NCI-H524 (cell line): ENCODE data around the gene PFDN1.

Experiments used
- DNase-seq, 2 experiments: peaks; one replicate each; lab custom pipeline; 2025; lab: John Stamatoyannopoulos, UW

The PFDN1 gene

GRCh38 chr5:140238756-140239155, 64.1 kb downstream of the PFDN1 start:
- no peak for DNase-seq

DNA sequence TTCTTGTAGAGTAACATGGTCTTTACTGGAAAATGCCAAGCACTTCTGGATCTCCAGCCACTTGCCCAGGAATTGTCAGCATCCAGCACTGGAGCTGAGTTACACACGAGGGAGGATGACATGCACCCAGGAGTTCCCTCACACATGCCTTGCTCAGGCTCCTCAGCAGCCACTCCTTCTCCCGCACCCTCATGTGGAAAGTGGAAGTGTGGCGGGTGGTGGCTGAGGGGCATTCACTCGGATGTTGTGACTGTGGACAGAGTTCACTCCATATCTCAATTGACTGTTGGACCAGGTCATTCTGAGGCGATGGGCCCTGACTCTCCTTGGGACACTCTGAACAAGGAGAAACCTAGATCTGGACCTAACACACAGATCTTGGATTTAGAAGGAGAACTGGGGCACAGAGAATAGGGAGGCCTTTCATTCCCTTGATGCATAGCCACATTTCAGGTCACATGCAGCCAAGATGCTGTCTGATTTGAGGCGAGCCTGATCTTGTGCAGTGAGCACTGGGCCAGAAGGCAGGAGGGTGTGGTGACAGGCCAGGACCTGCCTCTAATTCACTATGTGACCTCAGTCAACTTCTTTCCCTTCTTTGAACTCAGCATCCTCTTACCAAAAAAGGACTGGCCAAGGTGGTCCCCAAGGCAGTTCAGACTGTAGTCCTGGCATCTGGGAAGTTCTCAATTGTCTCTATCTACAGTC, 65.9 kb downstream of the PFDN1 start:
- DNase-seq = no peak

- DNase-seq = no peak
Measured at GRCh38 chr5:140235791-140236551, 66.9 kb downstream of the PFDN1 start.

DNA sequence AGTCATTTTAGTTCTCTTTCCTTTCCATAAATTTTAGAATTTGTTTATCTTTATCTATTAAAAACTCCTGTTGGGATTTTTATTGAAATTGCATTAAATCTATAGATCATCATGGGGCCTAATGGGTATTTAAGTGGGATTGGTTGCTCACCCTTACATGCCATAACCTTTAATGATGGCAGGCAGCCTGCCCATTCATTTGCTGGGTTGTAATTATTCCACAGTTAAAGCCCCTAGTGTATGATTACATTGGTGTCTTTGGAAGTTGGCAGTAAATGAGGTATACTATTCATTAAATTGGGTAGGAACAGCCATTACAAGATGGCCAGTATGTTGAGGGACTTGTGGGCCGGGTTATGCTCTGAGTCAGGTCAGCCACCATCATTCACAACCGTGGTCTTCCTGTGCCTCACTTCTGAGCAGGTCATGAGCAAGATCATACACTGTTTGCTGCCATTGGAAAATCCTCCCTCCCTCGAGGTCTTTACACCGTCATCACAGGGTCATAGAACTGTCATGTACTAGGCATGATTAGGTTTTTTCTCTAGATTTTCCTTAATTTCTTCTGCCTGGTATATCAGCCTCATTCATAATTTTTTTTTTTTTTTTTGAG, 68.4 kb downstream of the PFDN1 start:
- DNase-seq = no peak

DNA sequence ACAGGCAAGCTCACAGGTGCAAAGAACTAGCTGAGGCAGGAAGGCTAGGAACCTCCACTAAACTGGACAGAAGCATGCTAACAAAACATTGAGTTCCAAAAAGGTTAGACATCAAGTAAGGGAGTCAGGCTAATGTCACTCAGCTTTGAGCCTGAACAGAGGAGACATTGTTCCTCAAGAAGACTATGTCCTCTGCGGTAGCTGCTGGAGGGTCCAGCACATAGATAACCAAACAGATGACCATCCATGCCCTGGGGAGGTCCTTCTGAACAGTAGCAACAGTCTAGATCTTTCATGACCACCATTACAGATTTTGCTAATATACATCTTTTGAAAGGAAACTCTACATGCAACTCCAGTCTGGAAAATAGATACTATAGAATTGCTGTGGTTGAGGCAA, 70.2 kb downstream of the PFDN1 start:
- DNase-seq = no peak

GRCh38 chr5:140230373-140230772, 72.5 kb downstream of the PFDN1 start:
- DNase-seq = no peak

DNA sequence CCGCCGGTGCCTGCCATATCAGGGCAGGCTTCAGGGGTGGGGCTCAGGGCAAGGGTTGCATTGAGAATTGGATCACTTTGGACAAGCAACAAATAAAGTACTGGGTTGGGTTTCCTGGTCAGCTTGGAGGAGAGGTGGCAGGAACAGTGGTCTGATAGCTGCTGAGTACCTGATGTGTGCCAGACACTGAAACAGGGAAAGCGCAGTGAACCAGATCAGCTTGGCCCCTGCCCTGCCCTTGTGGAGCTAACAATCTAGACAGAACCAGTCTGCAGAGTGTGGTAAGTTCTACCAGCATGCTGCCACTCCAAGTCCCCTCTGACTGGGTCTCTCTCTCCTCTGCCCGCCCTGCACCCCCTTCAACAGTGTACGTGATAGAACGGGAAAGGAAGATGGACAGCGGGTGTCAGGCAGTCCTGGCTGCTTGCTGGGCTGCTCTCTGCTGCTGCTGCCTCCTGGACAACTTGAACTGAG, 74.5 kb downstream of the PFDN1 start:
- no peak for DNase-seq

DNA sequence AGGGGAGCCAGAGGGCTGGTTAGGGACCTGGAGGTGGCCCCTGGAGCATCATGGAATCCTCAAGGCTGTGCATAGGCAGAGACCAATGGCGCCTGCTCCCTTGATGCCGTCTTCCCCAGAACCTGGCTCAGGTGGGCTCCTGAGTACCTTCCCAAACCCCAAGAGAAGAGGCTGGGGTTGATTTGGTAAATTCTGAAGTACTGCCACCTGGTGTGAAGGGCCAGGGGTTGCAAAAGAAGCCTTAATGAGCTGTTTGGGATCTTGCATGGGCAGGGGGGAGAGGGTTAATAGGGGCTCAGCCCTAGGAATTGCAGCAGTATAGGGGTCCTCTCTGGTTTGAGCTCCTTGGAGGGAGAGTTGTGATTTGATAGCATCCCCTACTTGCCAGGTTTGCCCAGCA, 75.9 kb downstream of the PFDN1 start:
- no peak for DNase-seq

DNA sequence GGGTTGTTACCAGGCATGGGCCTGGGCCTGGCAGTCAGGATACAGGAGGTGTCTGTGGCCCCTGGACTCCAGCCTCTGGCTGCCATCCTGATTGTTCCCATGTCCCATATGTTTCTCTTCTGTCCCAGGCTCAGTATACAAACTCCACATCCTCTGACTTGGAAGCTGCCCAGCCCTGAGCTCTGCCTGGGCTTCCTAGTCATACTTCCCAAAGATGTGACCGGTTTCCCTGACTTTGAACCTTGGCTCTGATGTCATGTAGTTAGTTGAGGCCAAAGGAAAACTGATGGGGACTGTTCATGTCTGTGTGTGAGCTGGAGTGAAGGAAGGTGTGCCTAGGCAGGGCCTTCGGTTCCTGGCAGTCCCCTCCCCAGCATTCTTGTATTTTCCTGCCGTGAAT, 77.5 kb downstream of the PFDN1 start:
- DNase-seq = no peak

DNA sequence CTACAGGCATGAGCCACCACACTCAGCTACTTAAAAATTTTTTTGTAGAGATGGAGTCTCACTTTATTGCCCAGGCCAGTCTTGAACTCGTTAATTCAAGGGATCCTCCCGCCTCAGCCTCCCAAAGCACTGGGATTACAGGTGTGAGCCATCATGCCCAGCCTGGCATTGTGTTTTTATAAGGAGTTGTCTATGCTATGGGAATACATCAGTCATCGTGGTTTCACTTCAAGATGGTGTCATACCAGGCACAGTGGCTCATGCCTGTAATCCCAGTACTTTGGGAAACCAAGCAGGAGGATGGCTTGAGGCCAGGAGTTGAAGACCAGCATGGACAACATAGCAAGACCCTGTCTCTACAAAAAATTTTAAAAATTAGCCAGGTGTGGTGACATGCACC, 78.2 kb downstream of the PFDN1 start:
- DNase-seq = no peak

DNA sequence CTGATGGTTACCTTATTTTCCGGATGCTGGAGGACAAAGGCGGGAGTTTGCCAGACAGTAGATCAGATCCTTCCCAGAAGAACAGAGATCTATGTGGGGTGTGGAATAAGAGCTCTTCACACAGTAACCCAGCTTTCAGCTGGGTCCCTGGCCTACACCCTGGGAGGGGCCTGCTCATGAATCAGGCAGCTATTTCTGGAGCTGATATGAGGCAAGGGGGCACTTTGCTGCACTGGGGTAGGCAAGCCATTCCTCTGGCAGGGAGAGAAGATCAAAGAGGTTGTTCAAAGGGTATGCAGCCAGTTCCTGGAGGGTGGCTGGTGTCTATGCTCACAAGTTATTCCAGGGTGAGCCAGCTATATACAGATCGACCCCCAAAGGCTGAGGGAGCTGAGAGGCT, 79.3 kb downstream of the PFDN1 start:
- DNase-seq = no peak

DNA sequence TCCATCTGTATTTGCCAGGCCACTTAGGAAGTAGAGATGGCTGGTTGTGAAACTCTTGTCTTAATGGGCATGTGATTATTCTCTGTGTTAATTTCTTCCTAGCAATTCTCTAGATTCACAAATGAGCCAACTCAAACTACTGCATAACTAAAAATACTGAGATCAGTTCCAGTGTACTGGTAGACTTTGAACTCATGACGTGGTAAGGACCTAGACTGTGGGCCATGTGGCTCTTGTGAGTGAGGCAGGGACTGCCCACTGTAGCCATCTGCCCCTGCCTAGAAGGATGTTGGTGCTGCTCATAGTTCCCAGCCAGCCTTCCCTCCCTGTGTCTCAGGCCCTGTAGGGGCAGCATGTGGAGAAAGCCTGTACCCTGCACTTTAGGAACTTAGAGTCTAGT, 80.5 kb downstream of the PFDN1 start:
- DNase-seq = no peak

GRCh38 chr5:140221697-140222223, 81.1 kb downstream of the PFDN1 start:
- DNase-seq = no peak

- DNase-seq = no peak
Measured at GRCh38 chr5:140220698-140221064, 82.2 kb downstream of the PFDN1 start.

GRCh38 chr5:140220032-140220697, 82.7 kb downstream of the PFDN1 start:
- no peak for DNase-seq

DNA sequence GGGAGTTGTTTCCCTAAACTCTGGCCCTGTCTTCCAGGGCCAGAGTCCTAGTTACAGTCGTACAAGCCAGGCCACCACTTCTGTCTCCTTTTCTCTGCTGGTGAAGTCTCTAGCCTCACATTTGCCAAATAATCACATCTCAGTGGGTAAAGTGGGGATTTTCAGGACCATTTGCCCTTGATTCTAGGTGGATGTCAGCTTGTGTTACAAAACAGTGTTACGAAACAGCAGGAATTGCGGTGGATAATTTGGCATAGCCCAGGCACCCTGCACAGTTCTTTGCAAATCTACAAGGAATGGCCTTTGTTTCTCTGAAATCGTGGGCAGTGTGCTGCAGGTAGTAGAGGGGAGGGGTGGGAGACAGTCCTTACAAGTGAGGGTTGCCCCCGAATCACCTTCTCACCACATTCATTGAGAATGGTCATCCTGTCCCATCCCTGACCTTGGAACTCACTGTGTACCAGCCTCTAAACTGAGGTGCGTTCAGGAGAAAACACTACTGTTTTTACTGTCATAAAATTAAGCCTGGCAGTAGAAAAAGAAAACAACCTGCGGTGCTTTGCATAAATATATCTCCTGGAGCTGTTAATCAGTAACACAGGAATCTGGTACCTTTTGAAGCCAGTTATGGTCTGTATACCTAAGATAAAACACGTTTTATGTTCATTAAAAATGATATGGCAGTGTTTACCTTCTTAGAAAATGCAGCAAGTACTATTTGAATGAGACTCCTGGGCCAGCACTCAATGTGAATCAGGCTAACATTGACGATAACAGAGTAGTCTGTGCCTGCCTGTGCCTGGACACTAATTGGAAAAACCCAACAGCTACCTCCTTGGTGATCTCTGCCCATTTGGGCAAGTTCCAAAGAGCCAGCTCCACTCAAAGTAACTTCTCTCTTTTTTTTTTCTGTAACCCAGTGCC, 83.6 kb downstream of the PFDN1 start:
- DNase-seq = no peak

DNA sequence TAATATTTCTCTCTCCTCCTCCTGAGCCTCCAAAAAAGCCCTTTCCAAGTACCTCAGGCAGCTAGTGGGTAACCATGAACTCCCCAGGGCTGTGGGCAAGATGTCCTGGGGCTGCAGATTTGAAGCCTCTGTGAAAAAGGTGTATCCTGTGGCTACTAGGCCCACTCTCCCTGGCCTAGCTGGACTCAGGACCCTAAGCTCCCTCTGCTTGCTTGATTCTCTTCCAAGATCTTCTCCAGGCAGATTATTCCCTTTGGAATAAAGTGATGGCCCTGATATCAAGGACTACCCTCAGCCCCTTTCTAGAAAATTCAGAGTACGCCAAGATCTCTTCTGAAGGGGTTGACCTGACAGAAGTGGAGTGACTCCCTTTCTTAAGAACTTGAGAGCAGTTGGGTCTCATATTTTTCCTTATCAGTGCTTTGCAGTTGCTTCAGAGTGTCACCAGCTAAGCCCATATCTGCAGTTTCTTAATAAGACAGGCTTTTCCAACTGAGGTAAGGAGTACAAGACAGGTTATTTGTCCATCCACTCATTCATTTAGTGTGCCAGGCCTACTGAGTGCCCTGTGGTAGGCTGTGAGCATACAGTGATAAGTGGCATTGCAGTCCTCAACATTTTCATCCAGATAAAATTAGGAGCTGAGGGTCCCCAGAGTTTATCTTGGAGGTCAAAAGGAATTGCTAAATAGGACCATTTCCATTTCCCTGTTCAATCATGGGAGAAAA, 85.4 kb downstream of the PFDN1 start:
- DNase-seq = no peak

DNA sequence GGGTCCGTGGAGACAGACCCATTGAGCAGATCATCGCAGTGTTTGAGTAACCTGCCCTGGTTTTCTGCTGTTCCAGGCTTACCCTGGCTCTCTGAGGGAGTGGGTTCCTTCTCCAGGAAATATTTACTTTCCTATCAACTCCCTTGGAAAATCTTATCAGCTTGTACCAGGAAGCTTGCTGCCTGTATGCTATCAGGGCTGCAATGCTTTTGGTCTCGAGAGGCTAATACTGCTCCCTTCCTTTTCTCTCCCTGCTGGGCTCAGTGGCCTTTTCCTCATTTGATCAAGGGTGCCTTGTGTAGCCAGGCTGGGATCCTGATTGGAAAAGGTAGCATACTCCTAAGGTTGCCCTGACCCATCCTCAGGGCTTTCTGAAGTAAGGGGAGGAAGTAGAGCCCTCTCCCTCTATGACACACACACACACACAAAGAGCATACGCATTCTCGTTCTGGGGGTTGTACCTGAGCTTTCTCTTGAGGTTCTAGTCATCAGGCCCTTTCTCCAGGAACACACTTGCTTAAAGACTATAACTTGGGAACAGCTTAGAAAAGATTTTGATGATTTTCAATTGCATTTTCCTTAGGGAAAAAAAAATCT, 86.3 kb downstream of the PFDN1 start:
- DNase-seq = no peak

DNA sequence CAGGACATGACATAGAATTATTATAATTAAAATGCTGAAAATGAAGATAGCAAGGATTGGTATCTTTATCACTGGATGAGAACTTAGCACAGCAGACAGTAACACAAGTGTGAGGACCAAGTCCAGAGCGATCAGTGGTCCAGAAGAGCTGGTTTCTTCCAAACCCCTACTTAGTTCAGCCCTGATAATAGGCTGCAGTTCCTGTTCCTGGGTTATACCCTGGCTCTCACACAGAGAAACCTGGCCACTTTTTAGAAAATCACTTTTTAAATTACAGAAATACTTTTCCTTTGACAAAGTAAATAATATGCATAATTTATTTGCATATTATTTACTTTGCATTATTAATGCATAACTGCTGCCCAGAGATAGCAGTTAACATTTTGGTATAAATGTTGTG, 87.6 kb downstream of the PFDN1 start:
- no peak for DNase-seq

- no peak for DNase-seq
Measured at GRCh38 chr5:140214831-140215230, 88.1 kb downstream of the PFDN1 start.
